ENCODE results near the gene LPCAT3. TPM values are rescaled to one million over a fixed set of nuclear protein-coding genes. Genes with fewer than 3 reads are reported as not detected.
A peak's percentile ranks its signal among the peaks of the same experiment; 100 is the strongest.

Gene LPCAT3, protein sequence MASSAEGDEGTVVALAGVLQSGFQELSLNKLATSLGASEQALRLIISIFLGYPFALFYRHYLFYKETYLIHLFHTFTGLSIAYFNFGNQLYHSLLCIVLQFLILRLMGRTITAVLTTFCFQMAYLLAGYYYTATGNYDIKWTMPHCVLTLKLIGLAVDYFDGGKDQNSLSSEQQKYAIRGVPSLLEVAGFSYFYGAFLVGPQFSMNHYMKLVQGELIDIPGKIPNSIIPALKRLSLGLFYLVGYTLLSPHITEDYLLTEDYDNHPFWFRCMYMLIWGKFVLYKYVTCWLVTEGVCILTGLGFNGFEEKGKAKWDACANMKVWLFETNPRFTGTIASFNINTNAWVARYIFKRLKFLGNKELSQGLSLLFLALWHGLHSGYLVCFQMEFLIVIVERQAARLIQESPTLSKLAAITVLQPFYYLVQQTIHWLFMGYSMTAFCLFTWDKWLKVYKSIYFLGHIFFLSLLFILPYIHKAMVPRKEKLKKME
- 14.9 and 27.1 TPM in 2 replicates for total RNA-seq

GRCh38 chr12:7018350-7019042 is at the start of gene LPCAT3:
TSS of gene LPCAT3 (minus strand) at chr12:7018476. CDS start at chr12:7018424, 52 bp downstream.
- peak within 1 kb of the TSS; percentile 95 for H3K4me3 ChIP-seq (ENCODE audit: low read depth, low read length)
- TF ChIP-seq CTCF (conservative IDR thresholded peaks at IDR 0.05; ENCODE audit: low read depth, low read length) = peak; percentile 72
- peak; percentile 52 for DNase-seq (ENCODE audit: low read depth)

- no peak for TF ChIP-seq CTCF (conservative IDR thresholded peaks at IDR 0.05; ENCODE audit: low read depth, low read length)
- no peak for DNase-seq (ENCODE audit: low read depth)
- H3K4me3 ChIP-seq (ENCODE audit: low read depth, low read length) = no peak overlapping the region
Observed at GRCh38 chr12:7067096-7067495, 48.8 kb upstream of the LPCAT3 start.

- H3K4me3 ChIP-seq (ENCODE audit: low read depth, low read length) = no peak overlapping the region
- no peak for TF ChIP-seq CTCF (conservative IDR thresholded peaks at IDR 0.05; ENCODE audit: low read depth, low read length)
- DNase-seq (ENCODE audit: low read depth) = no peak
Observed at GRCh38 chr12:7066596-7066995, 48.3 kb upstream of the LPCAT3 start.

DNA sequence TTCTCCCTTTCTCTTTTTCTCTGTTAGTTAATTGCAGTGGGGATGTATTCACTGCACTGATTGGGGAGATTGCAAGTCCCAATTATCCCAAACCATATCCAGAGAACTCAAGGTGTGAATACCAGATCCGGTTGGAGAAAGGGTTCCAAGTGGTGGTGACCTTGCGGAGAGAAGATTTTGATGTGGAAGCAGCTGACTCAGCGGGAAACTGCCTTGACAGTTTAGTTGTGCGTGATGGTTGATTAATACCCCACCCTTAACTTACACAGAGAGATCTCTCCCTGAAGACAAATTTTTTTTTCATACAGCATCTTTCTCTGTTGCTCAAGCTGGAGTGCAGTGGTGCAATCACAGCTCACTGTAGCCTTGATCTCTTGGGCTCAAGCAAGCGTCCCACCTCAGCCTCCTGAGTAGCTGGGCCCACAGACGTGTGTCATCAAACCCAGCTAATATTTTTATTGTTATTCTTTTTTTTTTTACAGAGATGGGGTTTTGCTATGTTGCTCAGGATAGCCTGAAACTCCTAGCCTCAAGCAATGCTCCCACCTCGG is 46.9 kb upstream of the LPCAT3 start:
- no peak for DNase-seq (ENCODE audit: low read depth)
- TF ChIP-seq CTCF (conservative IDR thresholded peaks at IDR 0.05; ENCODE audit: low read depth, low read length) = no peak
- no peak overlapping the region for H3K4me3 ChIP-seq (ENCODE audit: low read depth, low read length)

- no peak for TF ChIP-seq CTCF (conservative IDR thresholded peaks at IDR 0.05; ENCODE audit: low read depth, low read length)
- DNase-seq (ENCODE audit: low read depth) = no peak
- H3K4me3 ChIP-seq (ENCODE audit: low read depth, low read length) = no peak overlapping the region
Observed at GRCh38 chr12:7064516-7064915, 46.2 kb upstream of the LPCAT3 start.

GRCh38 chr12:7061596-7061995 is 43.3 kb upstream of the LPCAT3 start:
- no peak for DNase-seq (ENCODE audit: low read depth)
- no peak overlapping the region for H3K4me3 ChIP-seq (ENCODE audit: low read depth, low read length)
- TF ChIP-seq CTCF (conservative IDR thresholded peaks at IDR 0.05; ENCODE audit: low read depth, low read length) = no peak

All from epithelial cell of proximal tubule (primary cell).